OCI-LY3 (cell line): ENCODE measurements around the gene RAB9B.

ENCODE experiments used
- CTCF ChIP-seq: fragments of 200-600, 300-600 bp; sonication (generic); IDR thresholded peaks from 2 replicates; pipeline ENCODE4 v1.5.1; 2014; ENCODE audit warnings: antibody characterized with exemption, low read length, low read depth
- EZH2phosphoT487 ChIP-seq: fragments of 200-600 bp; shearing (Covaris generic); IDR thresholded peaks from 2 replicates; pipeline ENCODE4 v1.6.1; 2018; ENCODE audit warnings: antibody characterized with exemption, mixed run types, low read depth

- TF ChIP-seq CTCF = no peak
- no peak for TF ChIP-seq EZH2phosphoT487
Measured at GRCh38 chrX:103849558-103849957, 17.5 kb upstream of the RAB9B start.
